HEK293 (cell line): ENCODE measurements around the gene CALM3.

Source experiments
- CTCF ChIA-PET: fragments of 350-600 bp; formaldehyde crosslinking; extraction: SDS; loops from one replicate; lab custom pipeline; 2021; ENCODE audit warnings: antibody characterized with exemption; lab: Yijun Ruan, JAX
- POLR2A ChIA-PET: fragments of 300-600 bp; formaldehyde crosslinking; extraction: SDS; loops from one replicate; lab custom pipeline; 2020; ENCODE audit warnings: antibody characterized with exemption, inconsistent platforms; lab: Yijun Ruan, JAX
- H3K27ac ChIP-seq: fragments of 200-500 bp; sonication (Bioruptor generic); 2 replicates; pipeline ENCODE4 v1.5.1; 2014; ENCODE audit warnings: low read depth, low read length, control low read depth, inconsistent platforms; ENCODE audit errors: extremely low read depth
- H3K36me3 ChIP-seq, 2 experiments: fragments of 200-500 bp in 1 of 2; sonication (Bioruptor generic) in 1 of 2; 1 replicate in 1 of 2; 2 replicates in 1 of 2; pipeline ENCODE4 v1.5.1; 2014 to 2017; ENCODE audit warnings: inconsistent platforms in 2 of 2, low read length in 2 of 2; ENCODE audit not compliant: control insufficient read depth in 2 of 2, insufficient read depth in 1 of 2
- H3K4me1 ChIP-seq: fragments of 200-500 bp; sonication (Bioruptor generic); 2 replicates; pipeline ENCODE4 v1.5.1; 2014; ENCODE audit warnings: mild to moderate bottlenecking, low read length, inconsistent platforms; ENCODE audit not compliant: control insufficient read depth, insufficient read depth
- H3K4me3 ChIP-seq: 2 replicates; pipeline ENCODE4 v1.5.1; 2011; ENCODE audit warnings: low read depth, mild to moderate bottlenecking, control low read depth, low read length, moderate library complexity
- H3K9me3 ChIP-seq: fragments of 200-500 bp; sonication (Bioruptor generic); 2 replicates; pipeline ENCODE4 v1.5.1; 2014; ENCODE audit warnings: low read depth, low read length, inconsistent platforms; ENCODE audit not compliant: control insufficient read depth, insufficient read depth
- GLIS1 ChIP-seq: fragments of 450-650 bp; formaldehyde crosslinking; IDR thresholded peaks from 2 replicates; pipeline ENCODE4 v1.5.1; 2016; ENCODE audit warnings: missing biosample characterization, missing genetic modification characterization
- HOXC10 ChIP-seq: sonication (generic); formaldehyde crosslinking; IDR thresholded peaks from 2 replicates; pipeline ENCODE4 v1.8.1; 2023; ENCODE audit warnings: mild to moderate bottlenecking, missing genetic modification reagents
- OVOL3 ChIP-seq: fragments of 450-650 bp; formaldehyde crosslinking; IDR thresholded peaks from 2 replicates; pipeline ENCODE4 v1.5.1; 2016; ENCODE audit warnings: missing biosample characterization, missing genetic modification characterization
- SALL2 ChIP-seq: fragments of 450-650 bp; formaldehyde crosslinking; IDR thresholded peaks from 2 replicates; pipeline ENCODE4 v1.5.0; 2017; ENCODE audit warnings: missing biosample characterization, mild to moderate bottlenecking, missing genetic modification characterization, borderline replicate concordance
- SP3 ChIP-seq: fragments of 450-650 bp; formaldehyde crosslinking; IDR thresholded peaks from 2 replicates; pipeline ENCODE4 v1.5.1; 2016; ENCODE audit warnings: missing biosample characterization, missing genetic modification characterization
- TCF7L2 ChIP-seq: IDR thresholded peaks from 2 replicates; pipeline ENCODE4 v1.6.1; 2011; ENCODE audit warnings: low read depth, mild to moderate bottlenecking, inconsistent platforms, low read length, moderate library complexity, borderline replicate concordance
- ZBTB1 ChIP-seq: fragments of 450-650 bp; formaldehyde crosslinking; IDR thresholded peaks from 2 replicates; pipeline ENCODE4 v1.5.1; 2016; ENCODE audit warnings: missing biosample characterization, missing genetic modification characterization
- ZBTB8A ChIP-seq: fragments of 450-650 bp; formaldehyde crosslinking; IDR thresholded peaks from 2 replicates; pipeline ENCODE4 v1.5.1; 2016; ENCODE audit warnings: missing biosample characterization, missing genetic modification characterization
- ZFHX2 ChIP-seq: fragments of 450-650 bp; formaldehyde crosslinking; conservative IDR thresholded peaks from 2 replicates; pipeline ENCODE4 v1.5.1; 2016; ENCODE audit warnings: missing biosample characterization, missing genetic modification characterization
- ZFP41 ChIP-seq: fragments of 450-650 bp; formaldehyde crosslinking; IDR thresholded peaks from 2 replicates; pipeline ENCODE4 v1.5.1; 2016; ENCODE audit warnings: missing biosample characterization, missing genetic modification characterization, borderline replicate concordance
- ZIC2 ChIP-seq: fragments of 450-650 bp; formaldehyde crosslinking; IDR thresholded peaks from 2 replicates; pipeline ENCODE4 v1.5.1; 2016; ENCODE audit warnings: missing biosample characterization, missing genetic modification characterization
- ZNF10 ChIP-seq: fragments of 450-650 bp; formaldehyde crosslinking; IDR thresholded peaks from 2 replicates; pipeline ENCODE4 v1.5.1; 2017; ENCODE audit warnings: missing biosample characterization, missing genetic modification characterization
- ZNF112 ChIP-seq: fragments of 450-650 bp; formaldehyde crosslinking; IDR thresholded peaks from 2 replicates; pipeline ENCODE4 v1.5.0; 2017; ENCODE audit warnings: missing biosample characterization, missing genetic modification characterization
- ZNF148 ChIP-seq: fragments of 450-650 bp; formaldehyde crosslinking; IDR thresholded peaks from 2 replicates; pipeline ENCODE4 v1.5.0; 2017; ENCODE audit warnings: missing biosample characterization, missing genetic modification characterization, borderline replicate concordance
- ZNF221 ChIP-seq: fragments of 450-650 bp; formaldehyde crosslinking; IDR thresholded peaks from 2 replicates; pipeline ENCODE4 v1.5.1; 2017; ENCODE audit warnings: missing biosample characterization, missing genetic modification characterization, borderline replicate concordance
- ZNF530 ChIP-seq: fragments of 450-650 bp; formaldehyde crosslinking; IDR thresholded peaks from 2 replicates; pipeline ENCODE4 v1.5.1; 2016; ENCODE audit warnings: low read depth, missing biosample characterization, missing genetic modification characterization
- ZNF558 ChIP-seq: fragments of 450-650 bp; formaldehyde crosslinking; IDR thresholded peaks from 2 replicates; pipeline ENCODE4 v1.5.1; 2016; ENCODE audit warnings: missing biosample characterization, missing genetic modification characterization
- ZNF571 ChIP-seq: fragments of 450-650 bp; formaldehyde crosslinking; IDR thresholded peaks from 2 replicates; pipeline ENCODE4 v1.5.0; 2017; ENCODE audit warnings: missing biosample characterization, missing genetic modification characterization
- ZNF624 ChIP-seq: fragments of 450-650 bp; formaldehyde crosslinking; IDR thresholded peaks from 2 replicates; pipeline ENCODE4 v1.5.1; 2017; ENCODE audit warnings: missing biosample characterization, missing genetic modification characterization
- ZNF701 ChIP-seq: fragments of 450-650 bp; formaldehyde crosslinking; IDR thresholded peaks from 2 replicates; pipeline ENCODE4 v1.5.1; 2016; ENCODE audit warnings: missing biosample characterization, missing genetic modification characterization
- ZNF707 ChIP-seq: fragments of 450-650 bp; formaldehyde crosslinking; IDR thresholded peaks from 2 replicates; pipeline ENCODE4 v1.5.1; 2016; ENCODE audit warnings: missing biosample characterization, missing genetic modification characterization
- ZNF747 ChIP-seq: fragments of 450-650 bp; formaldehyde crosslinking; IDR thresholded peaks from 2 replicates; pipeline ENCODE4 v1.5.1; 2016; ENCODE audit warnings: missing biosample characterization, missing genetic modification characterization
- ZNF76 ChIP-seq: fragments of 450-650 bp; formaldehyde crosslinking; IDR thresholded peaks from 2 replicates; pipeline ENCODE4; 2016; ENCODE audit warnings: low read depth, missing biosample characterization, missing genetic modification characterization, borderline replicate concordance
- ZNF791 ChIP-seq: fragments of 450-650 bp; formaldehyde crosslinking; IDR thresholded peaks from 2 replicates; pipeline ENCODE4 v1.5.1; 2016; ENCODE audit warnings: missing biosample characterization, missing genetic modification characterization
- ZNF837 ChIP-seq: fragments of 450-650 bp; formaldehyde crosslinking; IDR thresholded peaks from 2 replicates; pipeline ENCODE4 v1.5.1; 2016; ENCODE audit warnings: missing biosample characterization, missing genetic modification characterization
- ZSCAN16 ChIP-seq: fragments of 450-650 bp; formaldehyde crosslinking; IDR thresholded peaks from 2 replicates; pipeline ENCODE4 v1.5.1; 2016; ENCODE audit warnings: missing biosample characterization, missing genetic modification characterization
- ZSCAN30 ChIP-seq: fragments of 450-650 bp; IDR thresholded peaks from 2 replicates; pipeline ENCODE4 v1.5.1; 2018; ENCODE audit warnings: missing biosample characterization, mild to moderate bottlenecking, missing genetic modification characterization, moderate library complexity
- ZSCAN4 ChIP-seq: fragments of 450-650 bp; formaldehyde crosslinking; IDR thresholded peaks from 2 replicates; pipeline ENCODE4 v1.5.1; 2017; ENCODE audit warnings: missing biosample characterization, missing genetic modification characterization
- TF ChIP-seq, protein P1 (sequence below): fragments of 450-650 bp; formaldehyde crosslinking; IDR thresholded peaks from 2 replicates; pipeline ENCODE4 v1.5.1; 2016; ENCODE audit warnings: missing biosample characterization, missing genetic modification characterization, low read depth
- TF ChIP-seq, protein P2 (sequence below): fragments of 450-650 bp; formaldehyde crosslinking; IDR thresholded peaks from 2 replicates; pipeline ENCODE4 v1.5.1; 2016; ENCODE audit warnings: missing biosample characterization, missing genetic modification characterization
- TF ChIP-seq, protein P3 (sequence below): fragments of 450-650 bp; formaldehyde crosslinking; IDR thresholded peaks from 2 replicates; pipeline ENCODE4 v1.5.1; 2016; ENCODE audit warnings: missing biosample characterization, missing genetic modification characterization

CALM3 gene

DNA sequence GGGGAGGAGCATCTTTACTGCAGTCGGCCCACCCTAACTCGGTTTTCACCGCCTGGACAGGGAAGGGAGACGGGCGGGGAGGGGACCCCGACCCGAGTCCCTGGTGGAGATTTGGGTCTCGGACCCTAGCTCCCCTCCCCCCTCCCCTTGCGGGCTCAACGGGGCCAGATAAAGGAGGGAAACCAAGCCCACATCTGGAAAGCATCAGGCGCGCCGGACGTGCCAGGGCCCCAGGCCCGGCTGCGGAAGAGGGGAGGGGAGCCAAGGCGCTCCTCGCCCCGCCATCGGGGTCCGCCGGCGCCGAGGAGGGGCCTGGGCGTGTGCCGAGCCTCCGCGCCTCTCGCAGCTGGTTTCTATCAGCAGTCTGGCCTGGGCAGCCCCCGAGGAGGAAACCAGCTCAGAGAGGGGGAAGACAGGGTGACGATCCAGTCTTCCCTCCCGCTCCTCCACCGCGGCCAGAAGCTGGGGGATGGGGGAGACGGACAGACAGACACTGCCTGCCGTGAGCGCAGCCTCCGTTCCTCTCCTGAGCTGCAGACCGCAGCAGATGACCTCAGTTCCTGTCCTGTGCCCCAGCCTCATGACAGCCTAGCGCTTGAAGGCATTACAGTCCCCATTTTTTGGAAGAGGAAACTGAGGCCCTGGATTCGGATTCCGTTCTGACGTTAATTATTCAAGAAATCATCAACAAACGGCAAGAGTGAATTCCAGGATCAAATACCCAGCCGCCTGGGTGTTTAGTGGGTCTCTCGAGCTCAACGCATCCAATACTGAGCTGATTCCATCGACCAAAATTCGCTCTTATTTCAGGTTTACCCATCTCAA, 38.4 kb downstream of the CALM3 start (continued):
- 0 out of 2 replicates have a peak, but pooled peaks have one; percentile 17 for TF ChIP-seq ZSCAN4 (tag by site-specific recombination)
- TF ChIP-seq, protein P1, sequence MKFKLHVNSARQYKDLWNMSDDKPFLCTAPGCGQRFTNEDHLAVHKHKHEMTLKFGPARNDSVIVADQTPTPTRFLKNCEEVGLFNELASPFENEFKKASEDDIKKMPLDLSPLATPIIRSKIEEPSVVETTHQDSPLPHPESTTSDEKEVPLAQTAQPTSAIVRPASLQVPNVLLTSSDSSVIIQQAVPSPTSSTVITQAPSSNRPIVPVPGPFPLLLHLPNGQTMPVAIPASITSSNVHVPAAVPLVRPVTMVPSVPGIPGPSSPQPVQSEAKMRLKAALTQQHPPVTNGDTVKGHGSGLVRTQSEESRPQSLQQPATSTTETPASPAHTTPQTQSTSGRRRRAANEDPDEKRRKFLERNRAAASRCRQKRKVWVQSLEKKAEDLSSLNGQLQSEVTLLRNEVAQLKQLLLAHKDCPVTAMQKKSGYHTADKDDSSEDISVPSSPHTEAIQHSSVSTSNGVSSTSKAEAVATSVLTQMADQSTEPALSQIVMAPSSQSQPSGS (tag by site-specific recombination), result no peak
- TF ChIP-seq ZNF571 (tag by site-specific recombination), result no peak
- TF ChIP-seq HOXC10 (CRISPR knock-in tag), result no peak
- TF ChIP-seq, protein P2, sequence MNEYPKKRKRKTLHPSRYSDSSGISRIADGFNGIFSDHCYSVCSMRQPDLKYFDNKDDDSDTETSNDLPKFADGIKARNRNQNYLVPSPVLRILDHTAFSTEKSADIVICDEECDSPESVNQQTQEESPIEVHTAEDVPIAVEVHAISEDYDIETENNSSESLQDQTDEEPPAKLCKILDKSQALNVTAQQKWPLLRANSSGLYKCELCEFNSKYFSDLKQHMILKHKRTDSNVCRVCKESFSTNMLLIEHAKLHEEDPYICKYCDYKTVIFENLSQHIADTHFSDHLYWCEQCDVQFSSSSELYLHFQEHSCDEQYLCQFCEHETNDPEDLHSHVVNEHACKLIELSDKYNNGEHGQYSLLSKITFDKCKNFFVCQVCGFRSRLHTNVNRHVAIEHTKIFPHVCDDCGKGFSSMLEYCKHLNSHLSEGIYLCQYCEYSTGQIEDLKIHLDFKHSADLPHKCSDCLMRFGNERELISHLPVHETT (tag by site-specific recombination), result no peak
- peak; percentile 96 for TF ChIP-seq ZNF10 (tag by site-specific recombination)
- no peak for TF ChIP-seq ZFHX2 (tag by site-specific recombination)
- no peak for TF ChIP-seq ZNF76 (tag by site-specific recombination)
- TF ChIP-seq ZNF747 (tag by site-specific recombination), result no peak
- TF ChIP-seq ZNF701 (tag by site-specific recombination), result no peak
- TF ChIP-seq ZNF112 (tag by site-specific recombination), result no peak
- 0 out of 2 replicates have a peak, but pooled peaks have one; percentile 15 for TF ChIP-seq ZSCAN30
- 0 out of 2 replicates have a peak, but pooled peaks have one; percentile 76 for TF ChIP-seq ZSCAN16
- TF ChIP-seq SP3 (tag by site-specific recombination), result peak; percentile 61
- no peak for TF ChIP-seq ZNF791 (tag by site-specific recombination)
- TF ChIP-seq, protein P3, sequence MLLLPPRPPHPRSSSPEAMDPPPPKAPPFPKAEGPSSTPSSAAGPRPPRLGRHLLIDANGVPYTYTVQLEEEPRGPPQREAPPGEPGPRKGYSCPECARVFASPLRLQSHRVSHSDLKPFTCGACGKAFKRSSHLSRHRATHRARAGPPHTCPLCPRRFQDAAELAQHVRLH (tag by site-specific recombination), result no peak
- no peak for TF ChIP-seq ZNF558 (tag by site-specific recombination)
- TF ChIP-seq ZNF148, result no peak

DNA sequence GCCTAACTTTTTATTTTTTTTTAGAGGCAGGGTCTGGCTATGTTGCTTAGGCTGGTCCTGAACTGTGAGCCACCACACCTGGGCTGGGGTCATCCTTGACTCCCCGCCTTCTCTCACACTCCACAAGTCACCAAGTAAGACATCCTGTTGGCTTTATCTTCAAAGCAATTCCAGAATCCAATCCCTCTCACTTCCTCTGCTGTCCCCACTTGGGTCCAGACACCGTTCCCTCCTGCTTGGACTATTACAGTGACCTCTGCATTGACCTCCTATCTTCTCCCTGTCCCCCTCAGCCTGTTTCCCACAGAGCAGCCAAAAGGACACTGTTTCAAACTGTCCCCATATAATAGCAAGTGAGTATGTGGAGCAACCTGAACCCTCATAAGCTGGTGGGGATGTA, 39.5 kb downstream of the CALM3 start:
- TF ChIP-seq ZIC2 (no peak), GLIS1 (tag by site-specific recombination) (no peak), ZNF707 (tag by site-specific recombination) (no peak), ZNF221 (tag by site-specific recombination) (no peak), ZNF624 (tag by site-specific recombination) (no peak), SALL2 (tag by site-specific recombination) (no peak), ZNF747 (tag by site-specific recombination) (no peak), TCF7L2 (no peak), ZFP41 (tag by site-specific recombination) (no peak), ZBTB1 (tag by site-specific recombination) (no peak), ZBTB8A (tag by site-specific recombination) (no peak), ZNF530 (tag by site-specific recombination) (no peak), OVOL3 (no peak), ZNF837 (tag by site-specific recombination) (no peak)
- no peaks in the 10 kb centered on the region for H3K36me3 ChIP-seq
- no peaks in the 10 kb centered on the region for H3K4me1 ChIP-seq
- POLR2A ChIA-PET, result interaction anchor here (0.6 to 1.3 kb wide), 3 partner anchors 40 to 1933 kb away, joined by 3 read pairs; no protein-coding TSS in a partner anchor
- H3K9me3 ChIP-seq, result no peaks in the 10 kb centered on the region
- CTCF ChIA-PET, result interaction anchor here (0.6 to 1.6 kb wide), 5 partner anchors 24 to 372 kb away, joined by 3 to 7 read pairs (median 3); no protein-coding TSS in a partner anchor
- no peak overlapping the region for H3K4me3 ChIP-seq
- H3K27ac ChIP-seq, result no peak overlapping the region
